Measurements from ENCODE around the gene EEF1A2. TPM values are rescaled to one million over a fixed set of nuclear protein-coding genes. Genes with fewer than 3 reads are reported as not detected.

Gene EEF1A2
- 1 to 10 TPM in 1 of 2 donors, not detected in 1; 2.4 TPM for total RNA-seq

DNA sequence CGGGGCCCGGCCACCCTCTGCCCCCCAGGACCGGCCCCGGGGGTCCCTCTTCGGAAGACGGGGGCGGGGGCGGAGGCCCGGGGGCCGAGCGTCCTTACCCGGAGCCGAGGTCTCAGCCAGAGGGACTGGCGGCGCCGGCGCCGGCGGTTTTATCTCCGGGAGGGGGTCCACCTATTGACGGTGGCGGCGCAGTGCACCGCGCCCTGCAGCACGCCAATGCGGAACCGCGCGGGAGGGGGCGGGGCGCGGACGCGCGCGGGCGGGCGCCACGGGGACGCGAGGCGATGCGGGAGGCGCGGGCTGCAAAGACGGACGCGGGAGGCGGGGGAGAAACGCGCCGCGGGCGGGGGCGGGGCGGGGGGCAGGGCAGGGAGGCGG, at the start of gene EEF1A2:
Gene EEF1A2, minus strand, starts transcription at position 124 of the 378 bp plus-strand sequence. CDS start 1,320 bp downstream, outside the sequence.
- ATAC-seq (ENCODE audit: insufficient number of reproducible peaks, low FRiP score, low read depth) = no peak
- TF ChIP-seq CTCF (IDR thresholded peaks at IDR 0.05) = no peak
- no peak for DNase-seq (ENCODE audit: low spot score)
- H3K4me3 ChIP-seq = peak within 1 kb of the TSS; percentile 65
- H3K9me3 ChIP-seq = no peaks in the 10 kb centered on the region
- no peak within 1 kb of the TSS for H3K27ac ChIP-seq
- no peaks in the 10 kb centered on the region for H3K36me3 ChIP-seq
- peaks cover 5 to 24% of the 10 kb centered on the region in 2 donors for H3K4me1 ChIP-seq (ENCODE audit: control insufficient read depth in 1 of 2, low read depth in 2 of 2)
- H3K27me3 ChIP-seq (replicated peaks; ENCODE audit: insufficient read depth) = no peaks in the 10 kb centered on the region

DNA sequence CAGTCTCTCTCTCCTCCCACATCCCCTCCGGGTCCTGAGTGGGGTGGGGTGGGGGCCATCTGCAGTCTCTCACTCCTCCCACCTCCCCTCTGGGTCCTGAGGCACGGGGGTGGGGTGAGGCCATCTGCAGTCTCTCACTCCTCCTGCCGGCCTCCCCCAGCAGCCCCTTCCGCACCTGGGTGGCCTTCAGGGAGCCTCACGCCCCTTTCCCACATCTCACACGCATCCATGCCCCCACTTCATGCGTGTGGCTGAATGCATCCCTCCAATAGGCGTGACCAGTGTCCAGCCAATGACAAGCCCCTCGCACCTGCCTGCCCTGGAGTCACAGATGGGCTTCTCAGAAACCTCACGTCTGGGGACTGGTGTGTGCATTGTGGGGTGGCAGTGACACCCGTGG, 49.7 kb upstream of the EEF1A2 start:
- Histone ChIP-seq H3K9me3 (no peaks in the 10 kb centered on the region), H3K4me1 (ENCODE audit: control insufficient read depth in 1 of 2, low read depth in 2 of 2) (peaks cover 0 to 2% of the 10 kb centered on the region in 2 donors), H3K27ac (no peak overlapping the region), H3K36me3 (no peaks in the 10 kb centered on the region), H3K27me3 (replicated peaks; ENCODE audit: insufficient read depth) (peaks cover 8% of the 10 kb centered on the region), H3K4me3 (no peak overlapping the region)
- no peak for ATAC-seq (ENCODE audit: insufficient number of reproducible peaks, low FRiP score, low read depth)
- TF ChIP-seq CTCF (IDR thresholded peaks at IDR 0.05) = no peak
- no peak for DNase-seq (ENCODE audit: low spot score)

DNA sequence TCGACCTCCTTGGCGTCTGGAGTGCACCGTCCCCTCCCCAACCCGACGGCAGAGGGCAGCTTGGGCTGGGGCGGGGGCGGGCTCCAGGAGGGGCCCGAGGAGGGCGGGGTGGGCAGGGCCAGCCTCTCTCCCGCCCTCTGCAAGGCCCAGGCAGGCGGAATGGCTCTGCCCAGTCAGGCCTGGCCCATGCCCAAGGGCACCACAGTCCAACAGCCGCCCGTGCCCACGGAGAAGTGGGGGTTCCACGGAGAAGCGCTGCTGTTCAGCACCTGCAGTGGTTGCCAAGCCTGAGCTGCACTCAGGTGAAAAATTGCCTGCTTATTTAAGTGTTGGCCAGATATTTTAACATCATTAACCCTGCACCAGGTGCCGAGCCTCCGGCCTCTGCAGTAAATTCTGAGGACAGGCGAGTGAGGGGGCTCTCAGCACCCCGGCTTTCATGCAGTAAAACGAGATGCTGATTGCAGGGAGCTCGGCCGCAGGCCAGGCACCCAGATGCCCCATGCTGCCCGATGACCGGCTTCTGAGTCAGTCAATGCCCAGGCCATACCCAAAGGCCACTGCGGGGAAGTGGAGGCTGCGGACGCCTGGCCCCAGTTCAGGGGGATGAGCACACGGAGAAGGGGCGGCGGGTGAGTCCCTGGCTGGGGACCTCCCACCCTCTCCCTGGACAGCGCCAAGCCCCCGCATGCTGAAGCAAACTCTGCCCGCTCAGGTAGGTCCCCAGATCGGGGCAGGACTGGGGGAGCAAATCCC, 49.0 kb upstream of the EEF1A2 start, which contains the start of gene SRMS:
Gene SRMS, minus strand, starts transcription at position 25 of the 756 bp plus-strand sequence. CDS start 286 bp downstream, outside the sequence.
- H3K27ac ChIP-seq = no peak within 1 kb of the TSS
- H3K4me3 ChIP-seq = no peak within 1 kb of the TSS
- no peaks in the 10 kb centered on the region for H3K36me3 ChIP-seq
- no peaks in the 10 kb centered on the region for H3K9me3 ChIP-seq
- TF ChIP-seq CTCF (IDR thresholded peaks at IDR 0.05) = no peak
- ATAC-seq (ENCODE audit: insufficient number of reproducible peaks, low FRiP score, low read depth) (no peak), DNase-seq (ENCODE audit: low spot score) (no peak)
- no peaks in the 10 kb centered on the region for H3K4me1 ChIP-seq (ENCODE audit: control insufficient read depth in 1 of 2, low read depth in 2 of 2)
- peaks cover 8% of the 10 kb centered on the region for H3K27me3 ChIP-seq (replicated peaks; ENCODE audit: insufficient read depth)

DNA sequence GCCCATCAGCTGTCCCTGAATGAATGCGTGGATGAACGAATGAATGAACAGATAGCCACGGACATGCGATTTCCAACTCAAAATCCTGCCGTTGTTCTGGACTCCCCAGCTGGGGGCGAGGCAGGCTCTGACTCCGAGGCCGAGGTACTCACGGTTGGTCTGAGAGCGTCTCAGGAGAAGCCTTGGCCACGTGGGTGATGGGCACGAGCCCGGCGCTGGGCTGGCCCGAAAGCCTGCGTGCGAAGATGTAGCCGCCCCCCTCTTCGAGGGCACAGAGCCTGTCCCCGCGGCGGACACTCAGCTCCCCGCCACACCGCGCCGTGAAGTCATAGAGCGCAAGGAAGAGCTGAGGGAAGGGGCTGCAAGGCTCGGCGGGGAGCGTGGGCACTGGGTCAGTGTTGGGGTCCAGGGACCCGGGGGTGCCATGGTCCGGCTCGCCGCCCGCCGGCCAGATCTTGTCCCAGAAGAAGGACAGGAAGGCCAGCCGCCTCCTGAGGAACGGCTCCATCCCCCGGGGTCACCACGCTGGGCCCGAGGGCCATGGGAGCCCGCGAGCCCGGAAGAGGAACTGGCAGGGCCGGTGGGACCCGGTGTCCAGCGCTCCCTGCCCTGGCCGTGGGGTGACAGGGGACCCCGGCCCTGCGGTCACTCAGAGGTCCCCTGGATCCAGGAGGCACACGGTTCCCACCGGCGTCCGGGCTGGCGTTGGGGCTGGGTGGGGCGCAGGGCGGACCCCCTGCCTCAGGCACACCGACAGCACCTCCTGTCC, 48.3 kb upstream of the EEF1A2 start:
- no peak for TF ChIP-seq CTCF (IDR thresholded peaks at IDR 0.05)
- no peak for DNase-seq (ENCODE audit: low spot score)
- no peak for ATAC-seq (ENCODE audit: insufficient number of reproducible peaks, low FRiP score, low read depth)

GRCh38 chr20:63546256-63546955, 47.5 kb upstream of the EEF1A2 start:
- Histone ChIP-seq H3K9me3 (no peaks in the 10 kb centered on the region), H3K4me1 (ENCODE audit: control insufficient read depth in 1 of 2, low read depth in 2 of 2) (no peaks in the 10 kb centered on the region), H3K4me3 (no peak overlapping the region), H3K27ac (no peak overlapping the region), H3K27me3 (replicated peaks; ENCODE audit: insufficient read depth) (peaks cover 8% of the 10 kb centered on the region), H3K36me3 (no peaks in the 10 kb centered on the region)
- ATAC-seq (ENCODE audit: insufficient number of reproducible peaks, low FRiP score, low read depth) (no peak), DNase-seq (ENCODE audit: low spot score) (no peak)
- no peak for TF ChIP-seq CTCF (IDR thresholded peaks at IDR 0.05)

More for the DNA sequence above, 48.3 kb upstream of the EEF1A2 start:
- H3K36me3 ChIP-seq = no peaks in the 10 kb centered on the region
- H3K27me3 ChIP-seq (replicated peaks; ENCODE audit: insufficient read depth) = peaks cover 8% of the 10 kb centered on the region
- H3K4me3 ChIP-seq = no peak overlapping the region
- no peaks in the 10 kb centered on the region for H3K9me3 ChIP-seq
- no peak overlapping the region for H3K27ac ChIP-seq
- no peaks in the 10 kb centered on the region for H3K4me1 ChIP-seq (ENCODE audit: control insufficient read depth in 1 of 2, low read depth in 2 of 2)

Measured in thoracic aorta (tissue), 2 donors.